Omental fat pad (tissue), 4 donors: ENCODE data around the gene AGPAT3. TPM values are rescaled to one million over a fixed set of nuclear protein-coding genes. Genes with fewer than 3 reads are reported as not detected.

ENCODE experiments used
- ATAC-seq: fragments of 150-250 bp; one replicate; pipeline ENCODE4 v1.9.1; 2016; ENCODE audit warnings: mild to moderate bottlenecking, moderate library complexity; ENCODE audit not compliant: low FRiP score
- DNase-seq: peaks from one replicate; pipeline ENCODE4 v3.0.0-alpha.2; 2019; ENCODE audit warnings: low spot score
- CTCF ChIP-seq, 3 donors: fragments of 450-650 bp; IDR thresholded peaks; one replicate each; pipeline ENCODE4 v1.5.1; 2016 to 2017; ENCODE audit warnings: antibody characterized with exemption in 3 of 3, mild to moderate bottlenecking in 3 of 3, moderate library complexity in 2 of 3
- total RNA-seq, 4 donors: library from RNA; depleted of rRNA; stranded (reverse); fragments of >200 nt; gene quantifications; one replicate each; pipeline ENCODE4 v1.1.0, GENCODE V29; 2016

Gene AGPAT3
- total RNA-seq, 4 donors from 2014 or later = 29.7 to 47.0 (median 43.3) TPM

GRCh38 chr21:43919871-43920801 is 55.1 kb downstream of the AGPAT3 start:
- ATAC-seq = no peak
- TF ChIP-seq CTCF (IDR thresholded peaks at IDR 0.05) = no peak
- DNase-seq = no peak

- ATAC-seq = no peak
- DNase-seq = no peak
- no peak for TF ChIP-seq CTCF (IDR thresholded peaks at IDR 0.05)
Observed at GRCh38 chr21:43921571-43921978, 56.6 kb downstream of the AGPAT3 start.

GRCh38 chr21:43921979-43922945 is 57.2 kb downstream of the AGPAT3 start:
- no peak for ATAC-seq
- DNase-seq = no peak
- no peak for TF ChIP-seq CTCF (IDR thresholded peaks at IDR 0.05)

- no peak for ATAC-seq
- no peak for DNase-seq
- TF ChIP-seq CTCF (IDR thresholded peaks at IDR 0.05) = no peak
Observed at GRCh38 chr21:43922949-43923348, 57.9 kb downstream of the AGPAT3 start.

GRCh38 chr21:43923391-43923790 is 58.4 kb downstream of the AGPAT3 start:
- no peak for TF ChIP-seq CTCF (IDR thresholded peaks at IDR 0.05)
- no peak for ATAC-seq
- no peak for DNase-seq

- ATAC-seq (no peak), DNase-seq (no peak)
- no peak for TF ChIP-seq CTCF (IDR thresholded peaks at IDR 0.05)
Observed at GRCh38 chr21:43924421-43925095, 59.5 kb downstream of the AGPAT3 start.
